Liver (tissue), 9 donors: Measurements from ENCODE around the gene LHFPL6. TPM values are rescaled to one million over a fixed set of nuclear protein-coding genes. Genes with fewer than 3 reads are reported as not detected.

ENCODE experiments used
- DNase-seq: peaks from one replicate; pipeline ENCODE4 v3.0.0-alpha.2; 2017; ENCODE audit warnings: low spot score
- H3K27ac ChIP-seq, 2 donors: one replicate each; pipeline ENCODE4 v1.7.0; 2013; ENCODE audit warnings: inconsistent platforms in 2 of 2, low read length in 2 of 2, control low read depth in 1 of 2, low read depth in 1 of 2, mild to moderate bottlenecking in 1 of 2
- H3K27me3 ChIP-seq, 4 donors: one replicate each; pipeline versions ENCODE4 v1.6.1 to v1.7.0; 2013; ENCODE audit warnings: low read length in 3 of 4, inconsistent platforms in 1 of 4, mild to moderate bottlenecking in 1 of 4, moderate library complexity in 1 of 4; ENCODE audit not compliant: control insufficient read depth in 4 of 4, insufficient read depth in 4 of 4
- H3K36me3 ChIP-seq, 4 donors: one replicate each; pipeline versions ENCODE4 v1.6.1 to v1.7.0; 2013; ENCODE audit warnings: low read length in 3 of 4, mild to moderate bottlenecking in 3 of 4, low read depth in 1 of 4, moderate library complexity in 1 of 4; ENCODE audit not compliant: control insufficient read depth in 4 of 4, insufficient read depth in 3 of 4
- H3K4me1 ChIP-seq, 4 donors: one replicate each; pipeline versions ENCODE4 v1.6.1 to v1.7.0; 2013; ENCODE audit warnings: low read length in 3 of 4, mild to moderate bottlenecking in 3 of 4, moderate library complexity in 1 of 4; ENCODE audit not compliant: control insufficient read depth in 4 of 4, insufficient read depth in 4 of 4
- H3K4me3 ChIP-seq, 3 donors: one replicate each; pipeline versions ENCODE4 v1.6.1 to v1.7.0; 2013; ENCODE audit warnings: low read length in 3 of 3, control low read depth in 1 of 3, low read depth in 1 of 3, mild to moderate bottlenecking in 1 of 3
- H3K9ac ChIP-seq, 2 donors: one replicate each; pipeline ENCODE4 v1.7.0; 2013; ENCODE audit warnings: low read length in 2 of 2, mild to moderate bottlenecking in 2 of 2, moderate library complexity in 2 of 2, control low read depth in 1 of 2, low read depth in 1 of 2
- H3K9me3 ChIP-seq, 4 donors: one replicate each; pipeline versions ENCODE4 v1.6.1 to v1.7.0; 2013; ENCODE audit warnings: low read length in 3 of 4; ENCODE audit not compliant: control insufficient read depth in 4 of 4
- ATF3 ChIP-seq: IDR thresholded peaks from 2 replicates; pipeline ENCODE4 v1.6.1; 2016; ENCODE audit warnings: antibody characterized with exemption
- CTCF ChIP-seq: fragments of 150-350 bp; IDR thresholded peaks from 2 replicates; pipeline ENCODE4 v1.5.1; 2017; ENCODE audit warnings: improper control_type of control experiment, low read depth, low read length; ENCODE audit not compliant: missing input control
- EGR1 ChIP-seq, 2 donors: IDR thresholded peaks; 2 replicates each; pipeline ENCODE4 v1.6.1; 2016 to 2018; ENCODE audit warnings: antibody characterized with exemption in 2 of 2, low read depth in 2 of 2
- FOXA1 ChIP-seq: IDR thresholded peaks from 2 replicates; pipeline ENCODE4 v1.6.1; 2016; ENCODE audit warnings: antibody characterized with exemption
- FOXA2 ChIP-seq: IDR thresholded peaks from 2 replicates; pipeline ENCODE4 v1.6.1; 2016; ENCODE audit warnings: antibody characterized with exemption
- GABPA ChIP-seq, 2 donors: IDR thresholded peaks in 1 of 2; conservative IDR thresholded peaks in 1 of 2; 2 replicates each; pipeline ENCODE4 v1.6.1; 2016; ENCODE audit warnings: antibody characterized with exemption in 2 of 2, mild to moderate bottlenecking in 1 of 2, moderate library complexity in 1 of 2
- HNF4A ChIP-seq, 2 donors: conservative IDR thresholded peaks; 2 replicates each; pipeline ENCODE4 v1.6.1; 2016; ENCODE audit warnings: antibody characterized with exemption in 2 of 2, mild to moderate bottlenecking in 2 of 2
- HNF4G ChIP-seq: IDR thresholded peaks from 2 replicates; pipeline ENCODE4 v1.6.1; 2016; ENCODE audit warnings: antibody characterized with exemption
- JUND ChIP-seq, 2 donors: IDR thresholded peaks; 2 replicates each; pipeline ENCODE4 v1.6.1; 2016; ENCODE audit warnings: antibody characterized with exemption in 2 of 2
- MAX ChIP-seq: IDR thresholded peaks from 2 replicates; pipeline ENCODE4 v1.6.1; 2016; ENCODE audit warnings: antibody characterized with exemption
- NR2F2 ChIP-seq: IDR thresholded peaks from 2 replicates; pipeline ENCODE4 v1.6.1; 2016; ENCODE audit warnings: antibody characterized with exemption
- RAD21 ChIP-seq, 2 donors: IDR thresholded peaks; 2 replicates each; pipeline ENCODE4 v1.6.1; 2016; ENCODE audit warnings: antibody characterized with exemption in 2 of 2, mild to moderate bottlenecking in 2 of 2
- REST ChIP-seq: IDR thresholded peaks from 2 replicates; pipeline ENCODE4 v1.6.1; 2016; ENCODE audit warnings: antibody characterized with exemption, mild to moderate bottlenecking
- RXRA ChIP-seq, 2 donors: IDR thresholded peaks; 2 replicates each; pipeline ENCODE4 v1.6.1; 2017 to 2018; ENCODE audit warnings: antibody characterized with exemption in 2 of 2, mild to moderate bottlenecking in 1 of 2
- SP1 ChIP-seq: IDR thresholded peaks from 2 replicates; pipeline ENCODE4 v1.6.1; 2018; ENCODE audit warnings: antibody characterized with exemption, mild to moderate bottlenecking
- TAF1 ChIP-seq: conservative IDR thresholded peaks from 2 replicates; pipeline ENCODE4 v1.6.1; 2016; ENCODE audit warnings: antibody characterized with exemption, mild to moderate bottlenecking
- YY1 ChIP-seq: IDR thresholded peaks from 2 replicates; pipeline ENCODE4 v1.6.1; 2016; ENCODE audit warnings: antibody characterized with exemption, mild to moderate bottlenecking
- ZBTB33 ChIP-seq: IDR thresholded peaks from 2 replicates; pipeline ENCODE4 v1.6.1; 2016; ENCODE audit warnings: antibody characterized with exemption
- WGBS: extraction: QIAGEN DNeasy Blood & Tissue Kit; methylation state at CpG from one replicate; pipeline ENCODE4 v1.1.7; 2013; 5-methylcytosine and 5-hydroxymethylcytosine counted together
- polyA plus RNA-seq, 2 donors: library from polyadenylated mRNA; stranded (reverse) in 1 of 2; unstranded in 1 of 2; fragments of 200-250 nt in 1 of 2; fragments of >200 nt in 1 of 2; fragmentation: Nextera tagmentation in 1 of 2; extraction: Ambion mirVana in 1 of 2; gene quantifications; one replicate each; pipeline versions ENCODE4 v1.2.1 to v1.2.3, GENCODE V29; 2013 to 2015
- total RNA-seq, 2 donors: library from RNA; depleted of rRNA; stranded (reverse); fragments of >200 nt; gene quantifications; one replicate each; pipeline ENCODE4 v1.2.3, GENCODE V29; 2014
- donor health status: healthy.
- donor health status: healthy.
- donor health status: healthy.
- donor health status: healthy.
- donor health status: healthy.

LHFPL6 gene
- total and polyA plus RNA-seq, 4 donors = 2.6 to 8.3 (median 5.5) TPM

GRCh38 chr13:39499604-39500003, 103.4 kb downstream of the LHFPL6 start:
- no peaks in the 10 kb centered on the region for H3K9me3 ChIP-seq
- no peak overlapping the region for H3K4me3 ChIP-seq
- H3K27ac ChIP-seq = no peak overlapping the region
- H3K36me3 ChIP-seq = no peaks in the 10 kb centered on the region
- no peak for DNase-seq
- WGBS = 51% methylated on average over 3 of the region's 3 CpGs
- no peaks in the 10 kb centered on the region for H3K27me3 ChIP-seq
- H3K9ac ChIP-seq = no peak overlapping the region
- peaks cover 0 to 5% (median 1%) of the 10 kb centered on the region in 4 donors for H3K4me1 ChIP-seq
- no peak for TF ChIP-seq HNF4A (conservative IDR thresholded peaks at IDR 0.05)
- TF ChIP-seq REST = no peak
- no peak for TF ChIP-seq CTCF
- no peak for TF ChIP-seq NR2F2
- no peak for TF ChIP-seq FOXA2
- no peak for TF ChIP-seq ATF3
- TF ChIP-seq SP1 = no peak
- no peak for TF ChIP-seq FOXA1
- no peak for TF ChIP-seq YY1
- no peak for TF ChIP-seq HNF4G
- no peak for TF ChIP-seq JUND (IDR thresholded peaks at IDR 0.05)
- no peak for TF ChIP-seq GABPA (IDR thresholded peaks at IDR 0.05 in 1 of 2, conservative IDR thresholded peaks at IDR 0.05 in 1 of 2)
- TF ChIP-seq RAD21 (IDR thresholded peaks at IDR 0.05) = no peak
- TF ChIP-seq TAF1 = no peak
- TF ChIP-seq ZBTB33 = no peak
- TF ChIP-seq MAX = no peak
- TF ChIP-seq EGR1 (IDR thresholded peaks at IDR 0.05; ENCODE audit: low read depth in 2 of 2) = no peak
- TF ChIP-seq RXRA (IDR thresholded peaks at IDR 0.05) = no peak
